GM20431 (cell line): ENCODE measurements around the gene SCAI.
"Not testable (repeated sequence)": the region's sequence is repeated elsewhere in the genome, so short reads cannot be mapped to it uniquely, and the experiment has no call there.

ENCODE experiments used
- in situ Hi-C: fragments of 300-500 bp; cut with MseI, MboI; formaldehyde crosslinking; loops from one replicate; pipeline ENCODE4 v1.15.0; 2020; ENCODE audit warnings: low sequenced_read_pairs; ENCODE audit not compliant: unreplicated experiment

The SCAI gene

DNA sequence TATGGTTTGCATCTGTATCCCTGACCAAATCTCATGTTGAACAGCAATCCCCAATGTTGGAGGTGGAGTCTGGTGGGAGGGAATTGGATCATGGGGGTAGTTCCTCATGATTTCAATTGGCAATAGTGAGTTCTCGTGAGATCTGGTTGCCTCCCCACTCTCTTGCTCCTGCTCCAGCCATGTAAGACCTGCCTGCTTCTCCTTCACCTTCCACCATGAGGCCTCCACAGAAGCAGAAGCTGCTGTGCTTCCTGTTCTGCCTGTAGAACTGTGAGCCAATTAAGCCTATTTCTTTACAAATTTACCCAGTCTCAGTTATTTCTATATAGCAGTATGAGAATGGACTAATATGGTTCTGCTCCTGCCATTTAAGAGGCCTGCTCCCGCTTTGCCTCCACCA is 32.9 kb downstream of the SCAI start:
- in situ Hi-C loops, result no loop called here

DNA sequence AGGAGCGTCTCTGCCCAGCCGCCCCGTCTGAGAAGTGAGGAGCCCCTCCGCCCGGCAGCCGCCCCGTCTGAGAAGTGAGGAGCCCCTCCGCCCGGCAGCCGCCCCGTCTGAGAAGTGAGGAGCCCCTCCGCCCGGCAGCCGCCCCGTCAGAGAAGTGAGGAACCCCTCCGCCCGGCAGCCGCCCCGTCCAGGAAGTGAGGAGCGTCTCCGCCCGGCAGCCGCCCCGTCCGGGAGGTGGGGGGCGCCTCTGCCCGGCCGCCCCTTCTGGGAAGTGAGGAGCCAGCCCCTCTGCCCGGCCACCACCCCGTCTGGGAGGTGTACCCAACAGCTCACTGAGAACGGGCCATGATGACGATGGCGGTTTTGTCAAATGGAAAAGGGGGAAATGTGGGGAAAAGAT is 34.8 kb downstream of the SCAI start:
- in situ Hi-C loops, result not testable (repeated sequence)

DNA sequence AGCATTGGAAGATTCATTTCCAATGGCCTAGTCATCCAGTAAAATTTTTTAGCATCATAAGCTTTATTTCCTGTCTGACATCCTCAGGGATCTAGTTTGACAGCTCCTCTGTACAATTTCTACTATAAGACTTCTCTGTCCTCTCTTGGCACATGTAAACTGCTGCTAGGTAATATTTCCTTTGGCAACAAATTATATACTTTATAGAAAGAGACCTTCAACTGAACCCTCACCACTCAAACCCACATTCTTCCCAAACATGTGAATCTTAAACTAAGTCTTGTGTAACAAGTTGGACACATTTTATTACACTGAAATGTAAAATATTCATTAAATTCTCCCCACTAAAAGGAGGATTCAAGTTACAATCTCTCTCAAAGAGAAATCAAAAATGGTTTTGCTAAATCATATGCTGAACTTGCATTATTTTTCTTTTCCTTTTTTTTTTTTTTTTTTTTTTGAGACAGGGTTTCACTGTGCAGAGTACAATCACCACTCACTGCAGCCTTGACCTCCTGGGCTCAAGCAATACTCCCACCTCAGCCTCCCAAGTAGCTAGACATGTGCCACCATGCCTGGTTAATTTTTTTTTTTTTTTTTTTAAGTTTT is 36.9 kb downstream of the SCAI start:
- in situ Hi-C loops, result no loop called here

DNA sequence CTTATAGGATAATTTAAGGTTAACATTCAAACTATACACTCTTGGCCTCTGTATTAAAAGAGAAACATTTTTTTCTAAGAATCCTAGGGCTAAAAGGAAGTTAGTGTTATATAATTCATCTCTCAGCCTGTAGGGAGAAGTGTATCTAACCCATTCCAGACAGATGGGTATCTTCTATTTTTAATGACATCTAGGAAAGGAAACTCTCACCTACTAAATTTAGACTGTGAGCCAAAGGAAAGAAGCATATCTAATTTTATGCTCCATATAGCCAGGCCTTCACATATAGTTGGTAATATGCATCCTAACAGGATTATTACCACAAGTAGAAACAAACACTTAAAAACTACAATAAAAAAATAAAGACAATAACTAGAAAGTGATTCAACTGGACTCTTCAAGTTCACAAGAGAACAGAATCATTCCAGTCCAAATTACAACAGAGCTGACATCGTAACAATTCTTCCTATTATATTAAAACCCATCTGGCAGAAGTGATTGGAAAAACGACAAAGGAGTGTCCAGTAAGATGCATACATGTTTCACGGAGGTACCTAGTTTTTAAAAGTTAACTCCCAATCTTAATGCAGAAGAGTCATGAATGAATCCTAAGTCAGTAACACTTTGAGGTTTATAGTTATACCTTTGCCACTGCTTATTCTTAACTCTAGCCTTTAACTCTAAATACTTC is 39.4 kb downstream of the SCAI start:
- in situ Hi-C loops, result no loop called here

DNA sequence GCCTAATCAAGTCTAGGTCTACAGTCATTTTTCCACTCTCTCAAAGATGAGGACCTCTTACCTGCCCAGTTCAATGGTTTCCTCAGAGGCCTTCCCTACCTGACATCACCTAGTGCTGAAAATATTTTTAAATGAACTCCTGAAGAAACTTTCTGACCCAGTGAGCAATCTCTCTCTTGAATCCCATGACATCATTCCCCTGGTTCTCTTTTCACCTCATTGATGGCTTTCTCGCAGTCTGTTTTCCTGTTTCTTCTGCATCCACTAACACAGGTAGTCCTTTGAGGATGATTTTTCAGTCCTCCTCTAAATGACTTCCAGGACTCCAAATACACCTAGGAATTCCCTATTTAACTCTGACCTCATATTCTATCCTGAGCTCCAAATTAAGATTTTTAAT is 40.3 kb downstream of the SCAI start:
- in situ Hi-C loops, result no loop called here

DNA sequence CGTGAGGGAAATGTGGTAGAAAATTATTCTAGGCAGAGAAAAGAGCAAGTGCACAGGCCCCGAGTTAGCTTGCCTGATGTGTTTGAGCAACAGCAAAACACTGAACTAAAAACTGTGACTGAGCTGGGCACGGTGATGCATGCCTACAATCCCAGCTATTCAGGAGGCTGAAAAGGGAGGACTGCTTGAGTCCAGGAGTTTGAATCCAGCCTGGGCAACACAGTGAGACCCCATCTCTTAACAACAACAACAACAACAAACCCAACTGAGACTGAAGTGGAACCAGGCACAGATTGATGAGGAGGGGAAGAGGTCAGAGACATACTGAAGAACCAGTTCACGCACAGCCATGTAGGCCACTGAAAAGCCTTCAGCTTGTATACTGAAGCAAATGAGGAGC is 42.5 kb downstream of the SCAI start:
- in situ Hi-C loops, result no loop called here

DNA sequence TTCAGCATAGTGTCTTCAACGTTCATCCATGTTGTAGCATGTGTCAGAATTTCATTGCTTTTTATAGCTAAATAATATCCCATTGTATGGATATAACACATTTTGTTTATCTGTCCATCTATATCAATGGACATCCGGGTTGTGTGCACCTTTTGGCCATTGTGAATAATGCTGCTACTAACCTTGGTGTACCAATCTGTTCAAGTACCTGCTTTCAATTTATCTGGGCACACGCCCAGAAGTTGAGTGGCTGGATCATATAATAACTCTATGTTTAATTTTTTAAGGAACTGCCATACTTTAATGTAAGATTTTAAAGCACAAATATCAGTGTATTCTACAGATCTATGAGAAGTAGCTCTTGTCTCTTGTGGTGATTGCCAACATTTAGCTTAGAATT is 43.5 kb downstream of the SCAI start:
- in situ Hi-C loops, result no loop called here

DNA sequence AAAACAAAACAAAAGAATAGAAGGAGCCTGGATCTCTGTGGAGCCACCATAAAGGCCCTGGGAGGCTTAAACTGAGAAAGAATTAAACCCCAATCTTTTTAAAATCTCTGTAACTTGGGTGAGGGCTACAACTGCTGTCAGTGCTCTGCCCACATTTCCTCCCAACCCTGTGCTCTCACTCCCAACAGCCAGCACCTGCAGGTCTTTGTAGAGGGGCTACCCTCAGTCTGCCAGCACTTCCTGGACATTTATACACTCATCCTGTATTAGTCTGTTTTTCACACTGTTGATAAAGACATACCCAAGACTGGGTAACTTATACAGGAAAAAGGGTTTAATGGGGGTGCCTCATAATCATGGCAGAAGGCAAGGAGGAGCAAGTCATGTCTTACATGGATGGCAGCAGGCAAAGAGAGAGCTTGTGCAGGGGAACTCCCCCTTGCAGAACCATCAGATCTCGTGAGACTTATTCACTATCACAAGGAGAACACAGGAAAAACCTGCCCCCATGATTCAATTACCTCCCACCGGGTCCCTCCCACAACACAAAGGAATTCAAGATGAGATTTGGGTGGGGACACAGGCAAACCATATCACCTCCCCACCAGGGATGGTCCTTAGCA is 47.4 kb downstream of the SCAI start:
- in situ Hi-C loops, result no loop called here

DNA sequence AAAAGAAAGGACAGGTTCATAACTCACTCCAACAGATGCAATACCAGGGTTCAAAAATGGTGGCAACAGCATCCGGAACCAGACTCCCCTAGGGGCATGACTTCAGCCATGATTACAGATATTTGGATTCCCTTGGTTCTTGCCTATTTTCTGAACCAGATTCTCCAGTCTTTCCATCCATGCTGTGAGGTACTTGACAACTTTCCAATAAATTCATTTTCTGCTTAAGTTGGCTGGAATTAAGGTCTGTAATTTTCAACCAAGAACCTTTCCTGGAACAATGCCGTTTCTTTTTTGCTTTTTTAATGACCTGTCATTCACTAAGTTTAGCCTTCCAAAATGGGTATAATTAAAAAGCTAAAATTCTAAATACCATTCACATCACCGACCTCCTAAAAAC is 52.2 kb downstream of the SCAI start:
- in situ Hi-C loops, result no loop called here

DNA sequence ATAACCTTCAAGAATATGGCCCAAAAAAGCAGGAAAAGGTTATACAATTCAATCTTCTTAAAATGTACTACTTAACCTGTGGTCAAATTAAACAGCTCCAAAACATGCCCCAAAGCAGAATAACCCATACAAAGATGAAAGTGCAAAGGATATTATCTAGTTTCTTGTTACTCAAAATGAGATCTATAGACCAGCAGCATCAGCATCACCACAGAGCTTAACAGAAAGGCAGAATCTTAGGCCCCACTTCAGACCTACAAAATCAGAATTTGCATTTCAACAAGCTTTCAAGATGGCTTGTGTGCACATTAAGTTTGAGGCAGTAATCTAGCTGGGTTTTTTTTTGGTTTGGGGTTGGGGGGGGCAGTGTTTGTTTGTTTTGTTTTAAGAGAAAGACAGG is 54.0 kb downstream of the SCAI start:
- in situ Hi-C loops, result no loop called here

DNA sequence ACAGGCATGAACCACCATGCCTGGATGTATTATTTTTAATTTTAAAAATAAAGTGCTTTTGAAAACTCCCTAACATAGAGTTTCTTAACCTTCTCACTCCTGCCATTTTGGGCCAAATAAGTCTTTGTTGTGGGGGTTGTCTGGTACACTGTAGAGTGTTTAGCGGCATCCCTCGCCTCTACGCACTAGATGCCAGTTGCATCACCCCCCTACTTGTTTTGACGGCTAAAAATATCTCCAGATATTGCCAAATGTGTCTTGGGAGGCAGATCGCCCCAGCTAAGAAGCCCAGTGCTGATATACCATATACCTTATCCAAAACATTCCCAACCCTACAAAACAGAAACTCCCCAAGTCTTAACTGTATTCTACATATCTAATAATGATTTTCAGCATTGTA is 54.6 kb downstream of the SCAI start:
- in situ Hi-C loops, result no loop called here

DNA sequence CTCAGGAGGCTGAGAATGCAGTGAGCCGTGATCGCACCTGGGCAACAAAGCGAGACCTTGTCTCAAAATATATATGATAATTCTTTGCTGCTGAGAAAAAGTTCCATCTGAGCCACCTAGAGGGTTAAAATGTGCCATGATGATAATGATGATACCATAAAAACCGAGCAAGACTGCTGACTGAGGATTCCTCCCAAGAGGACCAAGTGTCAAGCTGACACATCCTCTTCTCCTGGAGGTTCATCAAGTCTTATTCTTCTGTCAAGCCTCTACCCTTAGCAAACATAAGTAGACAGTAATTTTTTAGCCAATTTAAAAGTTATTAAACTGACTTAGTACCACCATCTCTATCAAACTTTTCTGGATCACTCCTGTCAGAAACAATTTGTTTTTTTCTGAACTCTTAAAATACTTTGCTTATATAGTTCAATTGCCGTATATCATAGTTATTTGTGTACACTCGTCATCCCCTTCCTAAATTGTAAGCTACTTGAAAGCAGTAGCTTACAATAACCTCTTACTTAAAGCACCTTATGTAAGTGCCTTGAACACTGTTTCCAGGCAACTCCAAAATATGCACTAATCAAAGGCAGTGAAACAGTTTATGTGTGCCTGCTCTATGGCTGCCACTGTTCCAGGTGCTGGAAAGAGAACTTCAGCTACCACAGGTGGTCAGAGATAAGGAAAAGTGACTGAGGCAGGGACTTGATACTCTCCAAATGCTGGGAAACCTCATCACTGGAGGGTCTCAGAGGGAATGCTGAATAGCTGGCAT is 57.4 kb downstream of the SCAI start:
- in situ Hi-C loops, result no loop called here

DNA sequence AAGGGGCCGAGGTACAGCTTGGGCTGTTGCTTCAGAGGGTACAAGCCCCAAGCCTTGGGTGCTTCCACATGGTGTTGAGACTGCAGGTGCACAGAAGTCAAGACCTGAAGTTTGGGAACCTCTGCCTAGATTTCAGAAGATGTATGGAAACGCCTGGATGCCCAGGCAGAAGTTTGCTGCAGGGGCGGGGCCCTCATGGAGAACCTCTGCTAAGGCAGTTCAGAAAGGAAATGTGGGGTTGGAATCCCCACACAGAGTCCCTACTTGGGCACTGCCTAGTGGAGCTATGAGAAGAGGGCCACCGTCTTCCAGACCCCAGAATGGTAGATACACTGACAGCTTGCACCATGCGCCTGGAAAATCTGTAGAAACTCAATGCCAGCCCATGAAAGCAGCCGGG is 61.1 kb downstream of the SCAI start:
- in situ Hi-C loops, result not testable (repeated sequence)

DNA sequence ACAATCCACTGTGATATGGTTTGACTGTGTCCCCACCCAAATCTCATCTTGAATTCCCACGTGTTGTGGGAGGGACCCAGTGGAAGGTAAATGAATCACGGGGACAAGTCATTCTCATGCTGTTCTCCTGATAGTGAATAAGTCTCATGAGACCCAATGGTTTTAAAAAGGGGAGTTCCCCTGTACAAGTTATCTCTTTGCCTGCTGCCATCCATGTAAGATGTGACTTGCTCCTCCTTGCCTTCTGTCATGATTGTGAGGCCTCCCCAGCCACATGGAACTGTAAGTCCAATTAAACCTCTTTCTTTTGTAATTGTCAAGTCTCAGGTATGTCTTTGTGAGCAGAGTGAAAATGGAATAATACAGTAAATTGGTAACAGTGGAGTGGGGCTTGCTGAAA is 62.5 kb downstream of the SCAI start:
- in situ Hi-C loops, result not testable (repeated sequence)

DNA sequence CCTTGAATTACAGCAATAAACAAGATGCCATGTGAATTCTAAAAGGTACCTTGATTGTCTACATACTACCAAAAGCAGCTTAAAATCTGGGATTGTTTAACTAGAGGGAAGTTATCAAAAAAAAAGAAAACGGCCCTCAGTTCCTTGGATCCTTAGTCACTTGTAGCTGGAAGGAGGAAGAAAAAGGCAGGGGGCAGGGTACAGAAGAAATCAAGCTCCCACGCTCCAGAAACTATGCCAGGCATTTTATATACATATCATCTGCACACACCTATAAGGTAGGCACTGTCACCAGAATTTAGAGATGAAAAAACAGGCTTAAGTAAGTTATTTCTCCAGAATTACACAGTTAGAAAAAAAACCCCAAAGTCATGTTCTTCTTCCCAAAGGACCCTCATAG is 63.4 kb downstream of the SCAI start:
- in situ Hi-C loops, result no loop called here

DNA sequence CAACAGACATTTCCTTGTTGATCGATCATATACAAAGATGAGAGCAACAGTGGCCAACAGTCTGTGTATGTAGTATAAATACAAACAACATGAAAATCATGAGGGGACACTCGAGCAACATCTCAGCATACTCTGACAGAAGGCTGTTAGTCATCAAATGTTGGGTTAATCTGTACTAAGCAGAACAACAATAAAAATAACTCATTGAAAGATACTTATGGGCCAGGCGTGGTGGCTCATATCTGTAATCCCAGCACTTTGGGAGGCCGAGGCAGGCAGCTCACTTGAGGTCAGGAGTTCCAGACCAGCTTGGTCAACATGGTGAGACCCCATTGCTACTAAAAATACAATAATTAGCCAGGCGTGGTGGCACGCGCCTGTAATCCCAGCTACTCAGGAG is 67.3 kb downstream of the SCAI start:
- in situ Hi-C loops, result no loop called here

DNA sequence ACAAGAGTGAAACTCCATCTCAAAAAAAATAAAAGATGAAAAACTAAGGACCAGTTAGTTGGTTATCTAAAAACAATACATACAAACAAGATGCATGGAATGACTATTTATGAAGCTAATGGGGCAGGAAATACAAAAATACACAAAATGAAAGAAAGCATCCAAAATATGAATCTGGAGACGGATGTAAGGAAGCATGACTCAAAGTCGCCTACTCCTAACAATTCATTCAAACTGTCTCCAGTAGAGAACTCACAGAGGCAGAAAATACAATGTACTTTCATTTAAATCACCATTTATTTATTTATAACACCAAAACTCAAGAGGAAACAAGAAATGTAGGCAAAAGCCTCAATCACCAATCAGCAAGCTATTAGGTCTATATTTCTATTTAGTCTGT is 68.4 kb downstream of the SCAI start:
- in situ Hi-C loops, result no loop called here

DNA sequence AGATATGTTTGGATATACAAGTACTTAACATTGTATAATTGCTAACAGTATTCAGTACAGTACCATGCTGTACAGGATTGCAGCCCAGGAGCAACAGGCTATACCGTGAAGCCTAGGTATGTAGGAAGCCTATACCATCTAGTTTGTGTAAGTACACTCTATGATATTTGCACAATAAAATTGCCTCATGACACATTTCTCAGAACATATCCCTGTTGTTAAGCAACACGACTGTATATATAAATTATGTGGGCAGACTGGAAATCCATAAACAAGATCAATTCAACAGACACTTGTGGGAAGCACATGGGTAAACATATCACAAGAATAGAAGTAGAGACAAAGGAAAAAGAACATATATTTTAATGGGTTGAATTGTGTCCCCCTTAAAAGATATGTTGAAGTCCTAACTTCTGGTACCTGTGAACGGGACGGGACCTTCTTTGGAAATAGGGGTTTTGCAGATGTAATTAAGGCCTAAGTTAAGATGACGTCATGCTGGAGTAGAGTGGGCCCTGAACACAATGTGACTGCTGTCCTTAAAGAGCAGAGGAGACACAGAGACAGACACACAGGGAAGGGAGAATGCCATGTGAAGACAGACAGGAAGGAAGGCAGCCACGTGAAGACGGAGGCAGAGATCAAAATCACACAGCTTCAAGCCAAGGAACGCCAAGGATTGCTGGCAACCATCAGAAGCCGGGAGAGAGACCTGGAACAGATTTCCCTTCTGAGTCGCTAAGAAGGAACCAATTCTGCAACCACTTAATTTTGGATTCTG is 76.3 kb downstream of the SCAI start:
- in situ Hi-C loops, result no loop called here

DNA sequence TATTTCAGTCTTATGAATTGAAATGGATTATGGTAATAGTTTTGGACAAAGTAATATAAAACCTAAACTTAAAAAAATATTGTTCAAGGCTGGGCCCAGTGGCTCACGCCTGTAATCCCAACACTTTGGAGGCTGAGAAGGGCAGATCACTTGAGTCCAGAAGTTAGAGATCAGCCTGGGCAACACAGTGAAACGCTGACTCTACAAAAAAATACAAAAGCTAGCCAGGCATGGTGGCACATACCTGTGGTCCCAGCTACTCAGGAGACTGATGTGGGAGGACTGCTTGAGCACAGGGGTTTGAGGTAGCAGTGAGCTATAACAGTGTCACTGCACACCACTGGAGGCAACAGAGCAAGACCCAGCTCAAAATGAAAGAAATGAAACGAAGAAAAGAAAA is 81.9 kb downstream of the SCAI start:
- in situ Hi-C loops, result no loop called here
